GM18858 (cell line): ENCODE data around the gene RUNX3.

ENCODE experiments used
- ATAC-seq: cut with Tn5 transposase; IDR thresholded peaks from one replicate; pipeline ENCODE4 v1.9.1; 2021; ENCODE audit not compliant: unreplicated experiment

RUNX3 gene

DNA sequence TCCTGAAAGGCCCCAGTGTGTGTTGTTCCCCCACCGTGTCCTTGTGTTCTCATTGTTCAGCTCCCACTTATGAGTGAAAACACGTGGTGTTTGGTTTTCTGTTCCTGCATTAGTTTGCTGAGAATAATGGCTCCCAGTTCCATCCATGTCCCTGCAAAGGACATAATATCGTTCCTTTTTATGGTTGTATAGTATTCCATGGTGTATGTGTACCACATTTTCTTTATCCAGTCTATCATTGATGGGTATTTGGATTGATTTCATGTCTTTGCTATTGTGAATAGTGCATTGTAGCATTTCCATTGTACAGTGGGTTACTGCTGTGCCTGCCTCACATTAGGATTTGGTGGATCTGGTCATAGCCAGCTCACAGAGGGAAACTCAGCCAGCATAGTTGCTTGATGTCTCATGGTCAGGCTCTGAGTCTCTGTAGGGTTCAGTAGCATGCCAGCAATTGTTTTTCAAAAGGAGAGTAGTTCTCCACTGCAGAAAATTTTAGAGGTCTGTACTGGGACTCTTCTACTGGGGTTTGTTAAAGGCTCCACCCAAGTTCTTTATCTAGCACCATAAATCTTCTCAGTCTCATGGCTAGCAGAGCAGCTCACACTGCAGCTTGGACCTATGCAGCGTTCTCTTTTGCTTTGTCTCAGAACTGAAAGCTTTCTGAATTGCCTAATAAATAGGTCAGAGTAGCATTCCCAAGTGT, 41.0 kb downstream of the RUNX3 start:
- ATAC-seq = no peak

DNA sequence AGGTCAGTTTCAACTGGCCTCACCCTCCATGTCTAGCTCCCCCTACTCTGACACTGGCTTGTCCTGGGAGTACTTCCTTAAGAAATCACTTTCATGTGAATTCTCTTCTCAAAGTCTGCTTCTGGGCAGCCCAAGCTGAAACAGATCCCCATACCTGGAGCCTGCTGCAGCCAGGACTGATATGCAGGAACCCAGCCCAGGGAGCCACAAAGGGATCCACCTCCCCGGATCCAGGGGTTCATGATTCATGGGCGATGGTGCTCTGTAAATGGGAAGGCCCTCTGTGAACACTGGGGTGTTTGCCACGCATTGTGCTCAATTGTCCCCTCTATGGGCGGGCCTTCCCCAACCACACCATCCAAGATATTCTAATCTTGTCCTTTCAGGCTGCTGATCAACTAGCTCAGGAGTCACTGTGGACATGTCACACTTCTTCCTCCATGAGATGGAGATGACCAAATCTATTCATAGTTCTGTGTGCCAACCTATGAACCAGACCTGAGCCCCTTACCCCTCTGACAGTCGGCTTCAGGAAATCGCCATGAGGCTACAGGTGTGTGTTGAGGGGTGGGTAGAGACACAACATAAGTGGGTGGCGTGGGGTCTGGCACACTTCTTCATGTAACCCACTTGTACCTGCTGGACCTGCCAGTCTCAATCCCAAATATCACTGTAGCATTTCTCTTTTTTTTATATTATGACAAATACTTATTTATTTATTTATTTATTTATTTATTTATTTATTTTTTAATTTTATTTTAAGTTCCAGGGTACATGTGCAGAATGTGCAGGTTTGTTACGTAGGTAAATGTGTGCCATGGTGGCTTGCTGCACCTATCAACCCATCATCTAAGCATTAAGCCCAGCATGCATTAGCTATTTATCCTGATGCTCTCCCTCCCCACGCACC, 41.8 kb downstream of the RUNX3 start:
- no peak for ATAC-seq

DNA sequence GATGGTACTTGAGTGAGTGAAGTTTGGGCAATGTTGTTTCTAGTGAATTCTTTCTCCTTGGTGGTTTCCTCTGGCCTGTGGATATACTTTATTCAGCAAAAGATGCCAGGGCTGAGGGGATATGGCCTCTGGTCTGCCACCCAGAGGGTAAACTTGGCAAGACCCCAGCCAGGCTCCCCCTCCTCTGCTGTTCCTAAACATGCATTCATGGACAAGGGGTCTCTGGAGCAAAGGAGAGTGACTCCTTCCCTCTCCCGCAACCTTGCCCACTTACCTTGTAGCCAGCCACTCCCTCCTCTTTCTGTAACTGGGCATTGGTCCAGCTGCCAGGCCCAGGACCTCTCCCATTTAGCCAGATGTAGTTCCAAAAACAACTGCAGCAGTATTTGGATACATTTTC, 43.8 kb downstream of the RUNX3 start:
- ATAC-seq = no peak

DNA sequence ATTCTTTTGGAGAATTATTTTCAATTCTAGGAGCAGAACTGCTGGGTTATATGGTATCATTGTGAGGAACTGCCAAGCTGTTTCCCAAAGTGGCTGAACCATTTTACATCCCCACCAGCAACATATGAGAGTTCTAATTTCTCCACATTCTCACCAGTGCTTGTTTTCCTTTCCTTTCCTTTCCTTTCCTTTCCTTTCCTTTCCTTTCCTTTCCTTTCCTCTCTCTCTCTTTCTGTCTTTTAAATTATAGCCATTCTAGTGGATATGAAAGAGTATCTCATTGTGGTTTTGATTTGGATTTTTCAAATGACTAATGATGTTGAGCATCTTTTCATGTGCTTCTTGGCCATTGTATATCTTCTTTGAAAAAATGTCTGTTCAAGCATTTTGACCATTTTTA, 45.3 kb downstream of the RUNX3 start:
- ATAC-seq = no peak

DNA sequence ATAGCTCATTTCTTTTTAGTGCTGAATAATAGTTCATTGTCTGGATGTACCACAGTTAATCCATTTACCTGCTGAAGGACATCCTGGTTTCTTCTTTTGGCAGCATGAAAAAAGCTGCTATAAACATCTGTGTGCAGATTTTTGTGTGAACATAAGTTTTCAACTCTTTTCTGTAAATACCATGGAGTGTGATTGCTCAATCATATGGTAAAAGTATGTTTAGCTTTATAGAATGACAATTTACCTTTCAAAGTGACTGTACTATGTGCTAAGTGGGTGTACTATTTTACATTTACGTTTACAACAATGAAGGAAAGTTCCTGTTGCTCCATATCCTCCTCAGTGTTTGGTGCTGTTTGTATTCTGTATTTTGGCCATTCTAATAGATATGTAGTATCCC, 49.0 kb downstream of the RUNX3 start:
- no peak for ATAC-seq

DNA sequence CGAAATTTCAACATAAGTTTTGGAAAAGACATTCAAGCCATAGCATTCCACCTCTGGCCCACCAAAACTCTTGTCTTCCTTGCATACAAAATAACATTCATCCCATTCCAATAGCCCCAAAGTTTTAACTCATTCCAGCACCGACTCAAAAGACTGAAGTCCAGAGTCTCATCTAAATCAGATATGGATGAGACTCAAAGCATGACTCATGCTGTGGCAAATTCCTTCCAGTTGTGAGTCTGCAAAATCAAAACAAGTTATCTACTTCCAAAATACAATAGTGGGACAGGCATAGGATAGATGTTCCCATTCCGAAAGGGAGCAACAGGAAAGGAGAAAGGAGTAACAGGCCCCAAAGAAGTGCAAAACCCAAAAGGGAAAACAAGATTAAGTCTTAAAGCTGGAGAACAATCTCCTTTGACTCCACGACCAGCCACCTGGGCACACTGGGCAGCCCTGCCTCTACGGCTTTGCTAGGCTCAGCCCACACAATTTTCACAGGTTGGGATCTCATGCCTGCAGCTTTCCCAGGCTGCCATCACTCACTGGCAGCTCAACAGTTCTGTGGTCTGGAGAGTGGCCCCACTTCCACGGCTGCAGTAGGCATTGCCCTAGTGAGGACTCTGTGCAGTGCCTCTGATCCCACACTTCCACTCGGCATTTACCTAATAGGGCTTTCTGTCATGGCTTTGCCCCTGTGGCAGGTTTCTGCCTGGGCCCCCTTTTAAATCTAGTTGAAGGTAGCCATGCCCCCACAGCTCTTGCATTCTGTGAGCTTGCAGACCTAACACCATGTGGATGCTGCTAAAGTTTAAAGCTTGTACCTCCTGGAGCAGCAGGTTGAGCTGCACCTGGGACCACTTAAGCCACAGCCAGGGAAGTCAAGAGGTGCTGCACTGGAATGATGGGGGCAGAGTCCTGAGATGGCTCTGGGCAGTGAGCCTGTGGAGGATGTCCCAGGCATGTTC, 51.0 kb downstream of the RUNX3 start:
- ATAC-seq = no peak

DNA sequence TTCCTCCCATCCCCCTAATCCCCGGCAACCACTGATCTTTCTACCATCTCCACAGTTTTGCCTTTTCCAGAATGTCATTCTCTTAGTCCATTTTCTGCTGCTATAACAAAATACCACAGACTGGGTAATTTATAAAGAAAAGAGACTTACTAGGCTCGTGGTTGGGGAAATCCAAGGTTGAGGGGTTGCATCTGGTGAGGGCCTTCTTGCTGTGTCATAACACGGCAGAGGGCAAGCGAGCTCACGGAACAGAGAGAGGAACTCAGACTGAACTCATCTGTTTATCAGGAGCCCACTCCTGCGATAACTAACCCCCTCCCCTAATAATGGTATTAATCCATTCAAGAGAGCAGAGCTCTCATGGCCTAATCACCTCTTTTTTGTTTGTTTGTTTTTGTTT, 52.0 kb downstream of the RUNX3 start:
- ATAC-seq = no peak

DNA sequence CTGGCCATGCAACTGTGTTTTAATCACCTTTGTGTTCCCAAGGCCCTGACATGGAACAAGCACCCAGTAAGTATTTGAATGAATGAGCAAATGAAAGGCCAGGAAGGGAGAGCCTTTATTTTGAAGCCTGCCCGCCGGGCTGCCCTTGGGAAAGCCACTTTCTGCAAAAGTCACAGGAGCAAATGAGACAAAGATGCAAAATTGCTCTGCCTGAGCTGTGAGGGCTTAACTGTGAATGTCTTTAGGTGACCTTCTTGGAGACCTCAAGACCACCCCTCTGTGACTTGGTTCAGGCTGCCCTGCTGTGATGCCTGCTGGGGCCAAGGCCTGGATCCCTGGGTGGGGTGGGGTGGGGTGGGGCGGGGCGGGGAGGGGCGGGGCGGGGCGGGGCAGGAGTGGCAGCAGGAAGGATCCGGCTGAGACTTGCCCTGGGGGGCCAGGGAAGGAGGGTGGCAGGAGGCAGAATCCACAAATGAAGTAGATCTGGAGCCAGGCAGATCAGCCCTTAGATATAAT, 54.0 kb downstream of the RUNX3 start:
- no peak for ATAC-seq

DNA sequence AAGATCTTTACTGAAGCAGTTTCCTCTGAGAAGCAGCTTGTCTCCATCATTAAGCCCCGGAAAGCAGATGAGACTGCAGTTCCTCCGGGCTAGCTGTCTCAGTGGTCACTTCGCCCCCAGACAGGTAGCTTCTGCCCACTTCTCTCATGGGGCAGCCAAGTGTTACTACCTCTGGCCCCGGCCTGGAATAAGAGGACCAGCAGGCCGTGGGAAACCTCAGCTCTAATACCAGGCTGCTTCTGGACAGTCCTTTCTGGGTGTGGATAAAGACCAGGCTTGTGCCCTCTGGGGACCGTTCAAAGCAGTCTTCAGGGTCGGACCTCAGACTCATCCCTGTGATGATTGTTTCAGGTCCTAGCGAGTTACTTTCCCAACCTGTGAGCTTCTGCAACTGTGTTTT, 54.8 kb downstream of the RUNX3 start:
- ATAC-seq = no peak

DNA sequence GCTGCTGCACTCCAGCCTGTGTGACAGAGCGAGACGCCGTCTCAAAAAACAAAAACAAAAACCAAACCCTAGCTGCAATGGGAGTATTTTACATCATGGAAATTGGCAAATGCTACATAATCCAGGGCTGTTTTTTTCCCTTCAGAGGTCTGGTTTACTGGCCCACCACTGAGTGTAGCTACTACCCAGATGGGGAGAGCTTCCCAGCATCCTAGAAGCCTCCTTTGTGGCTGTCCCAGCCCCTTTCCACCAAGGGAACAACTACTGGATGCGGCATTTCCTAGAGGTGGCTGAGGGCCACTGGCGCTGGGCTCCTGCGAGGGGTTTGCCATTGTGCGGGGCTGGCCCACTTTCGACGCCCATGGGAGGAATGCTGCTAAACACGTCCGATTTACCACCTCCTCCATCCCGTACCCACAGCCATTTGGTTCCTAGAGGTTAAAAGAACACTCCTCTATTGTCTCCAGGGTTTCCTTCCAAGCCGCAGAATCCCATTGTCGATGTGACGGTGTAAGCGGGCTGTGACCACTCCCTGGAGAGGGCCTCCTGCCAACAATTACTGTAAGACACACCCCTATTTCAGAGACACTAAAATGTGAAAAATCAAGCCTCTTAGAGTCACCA, 55.4 kb downstream of the RUNX3 start:
- no peak for ATAC-seq

DNA sequence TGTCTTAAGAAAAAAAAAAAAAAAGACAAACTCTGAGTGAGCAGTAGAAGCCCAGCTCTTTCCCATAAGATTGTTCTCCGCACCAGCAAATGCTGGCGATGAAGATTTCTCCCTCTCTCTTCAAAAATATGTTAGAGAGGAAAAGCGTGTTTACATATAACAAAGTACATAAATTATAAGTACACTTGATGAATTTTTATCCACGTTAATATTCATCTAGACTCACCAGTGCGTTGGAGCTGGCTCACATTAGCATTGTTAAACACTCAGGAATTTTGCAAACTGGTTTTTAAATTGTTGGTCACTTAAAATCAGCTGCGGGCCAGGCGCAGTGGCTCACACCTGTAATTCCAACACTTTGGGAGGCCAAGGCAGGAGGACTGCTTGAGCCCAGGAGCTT, 56.0 kb downstream of the RUNX3 start:
- ATAC-seq = no peak

DNA sequence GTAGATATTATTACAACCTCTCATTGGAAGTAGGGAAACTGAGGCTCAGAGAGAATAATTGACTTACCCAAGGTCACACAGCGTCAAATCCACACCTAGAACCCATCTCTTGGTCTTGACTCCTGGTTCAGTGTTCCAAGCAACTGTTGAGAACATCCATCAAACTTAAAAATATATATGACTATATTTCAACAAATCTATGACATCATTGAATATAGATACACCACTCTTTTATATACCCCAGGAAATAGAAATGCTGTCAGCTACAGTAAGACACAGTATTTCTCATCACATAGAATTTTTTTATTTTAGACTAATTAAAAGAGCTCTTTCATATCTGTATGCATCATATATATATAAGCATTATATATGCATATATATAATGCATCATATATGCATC, 56.9 kb downstream of the RUNX3 start:
- no peak for ATAC-seq

DNA sequence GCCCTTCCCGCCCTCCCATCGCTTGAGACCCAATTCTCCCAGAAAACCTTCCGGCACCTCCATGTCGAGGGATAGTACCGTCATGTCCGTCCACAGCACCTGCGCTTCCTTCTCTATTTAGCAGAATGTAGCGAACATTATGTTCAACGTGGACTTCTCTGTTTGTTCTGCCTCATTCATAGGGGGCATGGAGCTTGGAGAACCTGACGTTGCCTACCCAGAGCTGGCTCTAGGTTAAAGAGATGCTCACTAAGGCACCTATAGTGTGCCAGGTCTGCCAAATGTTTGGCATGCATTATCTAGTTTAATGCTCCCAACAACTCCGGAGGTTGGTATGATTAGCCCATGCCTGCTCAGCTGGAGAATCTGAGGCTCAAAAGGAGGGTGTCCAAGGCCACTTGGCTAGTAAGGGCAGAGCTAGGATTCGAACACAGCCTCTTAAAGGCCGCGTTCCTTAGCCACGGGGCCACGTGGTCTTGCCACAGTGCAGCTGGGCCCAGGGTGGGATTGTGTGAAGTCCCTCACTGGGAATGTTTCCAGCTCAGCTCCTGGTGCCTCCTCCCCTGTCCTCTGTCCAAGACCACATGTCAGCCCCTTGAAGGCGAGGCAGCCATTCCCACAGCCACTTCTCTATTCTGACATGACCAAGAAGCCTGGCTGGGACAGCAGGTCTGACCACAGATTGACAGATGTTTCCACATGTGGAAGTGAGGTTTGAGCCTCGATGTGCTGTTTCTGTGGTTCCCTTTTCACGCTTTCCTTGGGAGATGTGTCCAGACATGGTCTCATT, 57.8 kb downstream of the RUNX3 start:
- ATAC-seq = no peak

DNA sequence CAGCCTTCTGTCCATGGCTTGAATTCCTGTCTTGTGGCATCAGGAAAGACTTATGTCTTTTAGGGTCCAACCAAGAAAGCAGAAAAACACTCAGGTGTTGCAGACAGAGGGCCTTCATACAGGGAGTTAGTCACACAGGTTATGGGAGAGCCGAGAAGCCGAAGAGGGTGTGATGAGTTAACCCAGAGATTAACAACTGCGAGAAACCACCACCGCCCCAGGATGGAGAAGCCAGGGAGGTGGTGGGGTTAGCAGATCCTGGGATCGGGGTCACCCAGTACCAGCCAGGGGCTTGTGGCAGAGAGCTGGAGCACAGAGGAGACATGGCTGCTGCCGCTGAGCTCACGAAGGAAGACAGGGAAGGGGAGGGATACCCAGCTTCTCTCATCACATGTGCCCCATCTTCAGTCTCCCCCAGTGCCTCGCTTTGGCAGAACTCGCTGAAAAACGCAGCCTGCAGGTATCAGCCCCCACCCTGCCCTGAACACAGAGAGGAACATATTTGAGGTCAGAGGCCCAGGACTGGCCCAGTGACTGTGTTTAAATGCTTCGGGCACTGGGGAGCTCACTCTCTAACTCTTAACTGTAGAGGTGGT, 58.7 kb downstream of the RUNX3 start:
- ATAC-seq = no peak

DNA sequence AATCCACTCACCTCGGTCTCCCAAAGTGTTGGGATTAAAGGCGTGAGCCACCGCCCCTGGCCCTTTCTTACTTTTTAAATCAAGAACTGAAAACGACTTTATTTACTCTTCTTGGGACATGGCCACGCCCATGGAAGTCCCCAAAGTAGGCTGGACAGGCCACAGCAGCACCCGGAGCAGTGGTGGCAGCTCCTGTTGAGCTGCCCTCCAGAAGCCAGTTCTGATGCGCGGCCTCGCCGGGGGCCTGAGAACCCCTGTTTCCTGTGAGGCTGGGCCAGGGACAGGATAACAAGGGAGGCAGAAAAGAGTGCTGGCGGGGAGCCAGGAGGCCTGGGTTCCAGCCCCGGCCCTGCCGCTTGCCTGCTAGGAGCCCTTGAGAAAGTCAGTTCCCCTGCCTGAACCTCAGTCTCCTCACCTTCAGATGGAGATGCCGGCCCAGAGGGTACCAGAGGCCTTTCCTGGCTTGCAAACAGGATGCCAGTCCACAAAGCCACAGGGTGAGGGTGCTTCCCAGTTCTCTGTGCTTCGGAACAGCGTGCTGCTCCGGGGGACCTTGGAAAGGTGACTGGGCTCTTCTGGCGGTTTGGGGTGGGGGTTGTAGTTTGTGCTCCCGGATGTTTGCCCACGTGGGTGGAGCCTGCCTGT, 59.4 kb downstream of the RUNX3 start:
- no peak for ATAC-seq

DNA sequence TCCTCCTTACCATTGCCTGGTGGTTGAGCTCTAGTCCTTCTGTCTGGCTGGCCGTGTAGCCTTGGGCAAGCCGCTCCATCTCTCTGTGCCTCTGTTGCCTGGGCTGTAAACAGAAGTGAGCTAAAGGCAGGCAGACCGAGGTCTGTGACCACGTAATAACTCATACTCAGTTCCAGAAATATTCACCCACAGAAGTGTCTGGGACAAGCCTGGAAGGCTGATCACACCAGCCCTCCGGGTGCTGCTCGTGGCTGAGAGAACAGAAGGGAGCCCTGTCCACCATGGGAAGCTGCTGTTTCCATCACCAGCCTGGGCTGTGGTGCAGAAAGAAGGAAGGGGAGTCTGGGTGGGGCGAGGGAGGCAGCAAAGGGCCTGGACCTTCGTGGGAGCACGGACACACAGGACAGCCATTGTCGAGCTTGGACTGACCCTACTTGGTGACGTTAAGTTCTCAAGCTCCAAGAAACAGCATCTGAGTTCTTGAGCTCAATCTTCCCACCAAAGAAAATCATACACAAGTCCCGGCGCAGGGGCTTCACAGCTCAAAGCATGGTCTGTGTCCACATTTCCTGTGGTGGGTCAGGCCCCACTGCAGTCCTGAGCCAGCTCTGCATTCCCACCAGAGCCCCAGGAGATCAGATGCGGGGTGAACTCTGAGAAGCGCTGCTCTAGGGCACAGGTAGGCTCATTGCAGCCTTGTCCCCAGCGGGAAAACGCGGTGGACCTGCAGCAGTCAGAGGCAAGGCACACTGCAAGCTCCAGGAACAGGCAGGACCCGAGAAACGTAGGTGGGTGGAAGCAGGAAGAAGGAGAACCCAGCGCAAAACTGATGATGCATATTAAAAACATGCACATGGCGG, 61.8 kb downstream of the RUNX3 start:
- no peak for ATAC-seq

DNA sequence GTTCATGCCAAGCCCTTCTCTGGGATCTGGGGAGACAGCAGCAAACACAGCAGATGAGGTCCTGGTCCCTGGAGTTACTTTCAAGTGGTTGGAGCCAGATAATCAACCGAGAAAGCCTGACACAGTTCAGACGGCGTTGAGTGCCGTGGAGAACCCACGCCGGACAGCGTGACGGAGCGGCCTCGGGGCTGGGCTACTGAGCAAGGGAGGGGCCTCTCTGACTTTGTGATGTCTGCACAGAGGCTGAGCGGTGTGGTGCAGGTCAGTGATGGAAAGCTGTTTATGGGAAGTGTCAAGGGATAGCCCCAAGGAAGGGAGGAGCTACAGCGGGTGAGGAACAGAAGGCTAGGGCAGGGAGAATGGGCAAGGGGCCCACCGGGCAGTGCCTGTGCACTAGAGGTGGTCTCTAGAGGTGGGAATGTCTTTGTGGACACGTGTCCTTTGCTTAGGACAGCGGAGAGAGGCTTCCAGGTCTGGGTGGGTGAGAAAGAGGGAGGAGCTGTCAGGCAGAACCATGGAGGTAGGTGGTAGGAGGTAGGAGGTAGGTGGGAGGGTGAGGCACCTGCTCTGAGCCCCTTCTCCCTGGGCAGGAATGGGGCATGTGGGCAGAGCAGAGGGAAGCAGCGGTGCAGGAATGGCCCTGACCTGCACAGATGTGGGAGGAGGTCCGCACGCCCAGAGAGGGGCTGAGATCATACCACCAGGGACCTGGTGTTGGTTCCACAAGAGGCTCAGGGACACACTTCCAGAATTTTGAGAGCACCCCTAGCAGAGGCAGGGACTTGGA, 62.8 kb downstream of the RUNX3 start:
- ATAC-seq = no peak
